ENCODE results near the gene CCDC102A.
A peak's percentile ranks its signal among the peaks of the same experiment; 100 is the strongest.

CCDC102A gene

GRCh38 chr16:57479205-57479975 is 57.0 kb downstream of the CCDC102A start:
- no peak for DNase-seq (ENCODE audit: low spot score)

- no peak for DNase-seq (ENCODE audit: low spot score)
These were observed 57.8 kb downstream of the CCDC102A start for GRCh38 chr16:57478396-57479204.

- no peak for DNase-seq (ENCODE audit: low spot score)
These were observed 58.7 kb downstream of the CCDC102A start for GRCh38 chr16:57477531-57478202.

- DNase-seq (ENCODE audit: low spot score) = no peak
These were observed 59.6 kb downstream of the CCDC102A start for GRCh38 chr16:57476546-57477410.

GRCh38 chr16:57475711-57476339 is 60.5 kb downstream of the CCDC102A start:
- DNase-seq (ENCODE audit: low spot score) = peak; percentile 92

- DNase-seq (ENCODE audit: low spot score) = no peak
These were observed 61.4 kb downstream of the CCDC102A start for GRCh38 chr16:57474671-57475661.

GRCh38 chr16:57473906-57474305 is 62.5 kb downstream of the CCDC102A start:
- no peak for DNase-seq (ENCODE audit: low spot score)

GRCh38 chr16:57473176-57473840 is 63.1 kb downstream of the CCDC102A start:
- no peak for DNase-seq (ENCODE audit: low spot score)

- no peak for DNase-seq (ENCODE audit: low spot score)
These were observed 63.7 kb downstream of the CCDC102A start for GRCh38 chr16:57472665-57473060.

GRCh38 chr16:57471852-57472664 is 64.3 kb downstream of the CCDC102A start:
- no peak for DNase-seq (ENCODE audit: low spot score)

- DNase-seq (ENCODE audit: low spot score) = no peak
These were observed 65.2 kb downstream of the CCDC102A start for GRCh38 chr16:57471209-57471608.

GRCh38 chr16:57470711-57471110 is 65.7 kb downstream of the CCDC102A start:
- DNase-seq (ENCODE audit: low spot score) = no peak

GRCh38 chr16:57469917-57470470 is 66.4 kb downstream of the CCDC102A start:
- no peak for DNase-seq (ENCODE audit: low spot score)

- no peak for DNase-seq (ENCODE audit: low spot score)
These were observed 67.3 kb downstream of the CCDC102A start for GRCh38 chr16:57469046-57469445.

GRCh38 chr16:57468346-57468745 is 68.0 kb downstream of the CCDC102A start:
- no peak for DNase-seq (ENCODE audit: low spot score)

- DNase-seq (ENCODE audit: low spot score) = no peak
These were observed 71.8 kb downstream of the CCDC102A start for GRCh38 chr16:57464523-57464922.

- DNase-seq (ENCODE audit: low spot score) = no peak
These were observed 73.4 kb downstream of the CCDC102A start for GRCh38 chr16:57462978-57463362.

Measured in activated CD4-positive, alpha-beta T cell treated with anti-CD3 and anti-CD28 coated beads, Interleukin-2, Interleukin-4, amounts not matched to agents 100 ng/mL and 50 ng/mL, durations not matched to agents 16 hours and 8 hours (primary cell).